GM13976 (cell line): ENCODE measurements around the gene DDX53.

Experiments
- DNase-seq: peaks from one replicate; pipeline ENCODE4 v3.0.0; 2012; ENCODE audit warnings: low spot score
- in situ Hi-C: fragments of 300-500 bp; cut with MboI; formaldehyde crosslinking; loops from one replicate; pipeline ENCODE4 v1.12.0; 2022; ENCODE audit warnings: low sequenced_read_pairs, mixed read lengths, inconsistent platforms; ENCODE audit not compliant: unreplicated experiment
- TF ChIP-seq, protein P1 (sequence below): IDR thresholded peaks from 2 replicates; pipeline ENCODE4 v1.5.1; 2012; ENCODE audit warnings: borderline replicate concordance, mild to moderate bottlenecking; ENCODE audit not compliant: insufficient read depth; ENCODE audit errors: extremely low read depth, missing control alignments, control extremely low read depth

The DDX53 gene

DNA sequence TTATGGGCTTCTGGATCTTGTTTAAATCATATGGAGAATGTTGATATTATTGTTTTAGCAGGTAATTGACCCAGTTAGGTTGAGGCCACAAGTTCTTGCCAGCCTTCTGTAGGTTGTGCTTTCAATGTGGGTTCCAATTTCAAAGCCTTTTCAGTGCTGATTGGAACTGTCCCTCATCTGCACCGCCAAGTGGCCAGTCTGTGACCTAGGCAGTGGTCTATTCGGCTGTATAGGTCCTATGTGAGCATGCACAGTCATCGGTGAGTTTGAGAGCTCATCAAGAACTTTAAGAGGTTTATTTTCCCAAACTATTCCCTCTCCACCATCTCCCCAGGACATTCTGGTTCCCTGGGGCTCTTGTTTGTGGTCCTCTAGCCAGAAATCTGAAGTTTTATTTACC lies 35.7 kb downstream of the DDX53 start:
- TF ChIP-seq, protein P1, sequence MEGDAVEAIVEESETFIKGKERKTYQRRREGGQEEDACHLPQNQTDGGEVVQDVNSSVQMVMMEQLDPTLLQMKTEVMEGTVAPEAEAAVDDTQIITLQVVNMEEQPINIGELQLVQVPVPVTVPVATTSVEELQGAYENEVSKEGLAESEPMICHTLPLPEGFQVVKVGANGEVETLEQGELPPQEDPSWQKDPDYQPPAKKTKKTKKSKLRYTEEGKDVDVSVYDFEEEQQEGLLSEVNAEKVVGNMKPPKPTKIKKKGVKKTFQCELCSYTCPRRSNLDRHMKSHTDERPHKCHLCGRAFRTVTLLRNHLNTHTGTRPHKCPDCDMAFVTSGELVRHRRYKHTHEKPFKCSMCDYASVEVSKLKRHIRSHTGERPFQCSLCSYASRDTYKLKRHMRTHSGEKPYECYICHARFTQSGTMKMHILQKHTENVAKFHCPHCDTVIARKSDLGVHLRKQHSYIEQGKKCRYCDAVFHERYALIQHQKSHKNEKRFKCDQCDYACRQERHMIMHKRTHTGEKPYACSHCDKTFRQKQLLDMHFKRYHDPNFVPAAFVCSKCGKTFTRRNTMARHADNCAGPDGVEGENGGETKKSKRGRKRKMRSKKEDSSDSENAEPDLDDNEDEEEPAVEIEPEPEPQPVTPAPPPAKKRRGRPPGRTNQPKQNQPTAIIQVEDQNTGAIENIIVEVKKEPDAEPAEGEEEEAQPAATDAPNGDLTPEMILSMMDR = no peak
- in situ Hi-C loops = no loop called here
- no peak for DNase-seq

DNA sequence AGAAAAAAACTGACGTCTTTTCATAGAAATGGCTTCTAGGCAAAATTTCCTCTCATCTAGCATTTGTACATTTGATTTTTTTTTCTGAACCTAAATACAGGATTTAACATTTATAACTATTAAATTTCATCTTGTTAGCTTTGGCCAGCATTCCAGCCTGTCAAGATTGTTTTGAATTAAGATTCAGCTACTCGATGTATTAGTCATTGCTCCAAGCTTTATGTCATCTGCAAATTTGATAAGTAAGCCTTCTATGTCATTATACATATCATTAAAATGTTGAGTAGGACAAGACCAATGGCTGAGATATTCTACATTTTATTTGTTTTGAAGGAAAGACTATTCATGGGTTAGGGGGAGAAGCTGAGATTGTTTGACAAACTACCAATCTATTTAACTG lies 46.7 kb downstream of the DDX53 start:
- in situ Hi-C loops = no loop called here
- TF ChIP-seq, protein P1 = no peak
- DNase-seq = no peak

DNA sequence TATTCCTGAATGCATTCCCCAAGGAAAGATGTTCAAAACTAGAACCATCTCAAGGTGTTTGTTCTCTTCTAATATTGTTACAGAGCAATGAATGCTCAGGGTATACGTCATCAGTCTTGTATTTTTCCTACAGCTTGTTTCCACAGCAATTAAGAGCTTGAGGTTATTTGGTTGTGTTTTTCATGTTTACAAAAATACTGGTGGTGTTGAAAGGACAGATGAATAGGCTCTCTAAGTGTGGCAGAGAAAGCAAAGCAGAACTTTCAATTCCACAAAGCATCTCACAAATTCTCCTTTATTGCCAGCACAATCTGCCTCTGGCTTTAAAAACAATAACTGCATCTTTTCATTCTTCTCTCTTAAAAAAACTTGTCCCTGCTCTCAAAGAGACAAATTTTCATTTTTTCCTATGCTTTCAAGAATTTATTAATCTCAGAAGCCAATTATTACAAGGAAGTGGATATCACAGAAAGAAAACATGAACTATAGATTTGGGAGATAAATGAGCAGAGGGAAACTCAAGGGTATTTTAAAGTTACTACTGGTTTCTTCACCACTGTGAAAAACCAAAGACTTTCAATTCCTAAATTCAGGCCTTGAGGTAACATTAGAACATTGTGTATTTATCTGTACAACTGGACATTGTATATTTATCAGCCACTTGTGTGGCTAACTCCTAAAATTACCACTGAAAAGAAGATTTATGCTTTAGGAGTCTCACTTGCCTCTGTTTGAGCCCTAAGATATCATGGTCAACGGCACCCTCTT lies 49.2 kb downstream of the DDX53 start:
- DNase-seq = no peak
- TF ChIP-seq, protein P1 = no peak
- in situ Hi-C loops = no loop called here

DNA sequence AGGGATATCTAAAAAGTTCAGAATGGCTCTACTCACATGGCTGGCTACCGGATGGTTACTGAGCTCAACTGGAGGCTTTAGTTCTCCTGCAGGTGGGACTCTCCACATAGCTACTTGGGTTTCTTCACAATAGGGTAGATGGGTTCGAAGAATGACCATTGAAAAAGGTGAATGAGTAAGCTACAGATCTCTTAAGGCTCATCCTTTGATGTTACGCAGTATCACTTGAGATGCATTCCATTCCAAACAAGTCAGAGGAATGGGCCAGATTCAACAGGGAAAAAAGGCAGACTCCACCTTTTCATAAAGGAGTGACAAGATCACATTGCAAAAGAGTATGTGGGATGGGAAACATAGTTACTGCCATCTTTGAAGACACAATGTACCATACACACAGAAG lies 52.6 kb downstream of the DDX53 start:
- TF ChIP-seq, protein P1 = no peak
- in situ Hi-C loops = no loop called here
- no peak for DNase-seq
